ENCODE data around the gene PROB1. TPM values are rescaled to one million over a fixed set of nuclear protein-coding genes. Genes with fewer than 3 reads are reported as not detected.
A peak's percentile ranks its signal among the peaks of the same experiment; 100 is the strongest.

The PROB1 gene
- total and polyA plus RNA-seq, 9 of the 15 experiments (the other 6 are each of a cell fraction or from before 2014, with no cell fraction given): 0.01 to 1.8 (median 0.47) TPM

DNA sequence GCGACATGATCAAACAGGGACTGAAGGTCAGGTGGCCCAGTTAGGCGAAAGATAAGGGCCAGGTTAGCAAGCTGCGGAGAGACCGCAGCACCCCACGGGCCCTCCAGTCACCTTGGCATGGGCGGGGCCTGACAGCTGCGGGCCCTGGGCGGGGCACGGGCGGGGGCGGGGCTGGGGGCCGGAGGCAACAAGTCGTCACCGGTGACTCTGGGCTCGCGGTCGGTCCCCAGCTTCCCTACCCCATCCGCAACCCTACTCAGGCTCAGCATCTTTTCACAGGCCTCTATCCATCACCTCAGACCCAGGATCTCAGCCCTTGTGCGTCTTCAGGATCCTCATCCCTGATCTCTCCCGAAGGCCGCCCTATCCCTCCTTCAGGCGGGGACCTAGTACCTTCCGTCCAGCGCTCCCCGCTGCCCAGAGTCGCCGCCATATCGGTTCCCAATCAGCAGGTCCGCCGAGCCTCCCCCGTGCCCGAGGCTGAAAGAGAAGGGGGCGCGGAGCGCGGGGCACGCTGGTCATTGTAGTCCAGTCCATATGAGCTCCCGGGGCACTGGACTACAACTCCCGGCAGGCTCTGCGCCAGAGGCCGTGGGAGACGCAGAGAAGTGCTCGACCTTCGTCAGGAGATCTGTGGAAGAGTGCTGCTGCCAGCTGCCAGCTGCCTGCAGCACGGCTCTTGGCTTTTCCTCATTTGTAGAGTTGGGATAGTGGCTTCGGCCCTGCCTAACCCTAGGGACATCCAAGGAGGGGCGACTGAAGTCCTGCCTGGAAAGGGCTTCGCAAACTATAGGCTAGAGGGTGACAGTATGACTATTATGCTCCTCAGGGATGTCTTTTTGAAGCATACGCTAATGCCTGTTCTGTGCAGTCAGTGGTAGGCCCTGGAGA lies 44.4 kb upstream of the PROB1 start, which contains the start of gene DNAJC18 (continued):
- TF ChIP-seq, protein P1, sequence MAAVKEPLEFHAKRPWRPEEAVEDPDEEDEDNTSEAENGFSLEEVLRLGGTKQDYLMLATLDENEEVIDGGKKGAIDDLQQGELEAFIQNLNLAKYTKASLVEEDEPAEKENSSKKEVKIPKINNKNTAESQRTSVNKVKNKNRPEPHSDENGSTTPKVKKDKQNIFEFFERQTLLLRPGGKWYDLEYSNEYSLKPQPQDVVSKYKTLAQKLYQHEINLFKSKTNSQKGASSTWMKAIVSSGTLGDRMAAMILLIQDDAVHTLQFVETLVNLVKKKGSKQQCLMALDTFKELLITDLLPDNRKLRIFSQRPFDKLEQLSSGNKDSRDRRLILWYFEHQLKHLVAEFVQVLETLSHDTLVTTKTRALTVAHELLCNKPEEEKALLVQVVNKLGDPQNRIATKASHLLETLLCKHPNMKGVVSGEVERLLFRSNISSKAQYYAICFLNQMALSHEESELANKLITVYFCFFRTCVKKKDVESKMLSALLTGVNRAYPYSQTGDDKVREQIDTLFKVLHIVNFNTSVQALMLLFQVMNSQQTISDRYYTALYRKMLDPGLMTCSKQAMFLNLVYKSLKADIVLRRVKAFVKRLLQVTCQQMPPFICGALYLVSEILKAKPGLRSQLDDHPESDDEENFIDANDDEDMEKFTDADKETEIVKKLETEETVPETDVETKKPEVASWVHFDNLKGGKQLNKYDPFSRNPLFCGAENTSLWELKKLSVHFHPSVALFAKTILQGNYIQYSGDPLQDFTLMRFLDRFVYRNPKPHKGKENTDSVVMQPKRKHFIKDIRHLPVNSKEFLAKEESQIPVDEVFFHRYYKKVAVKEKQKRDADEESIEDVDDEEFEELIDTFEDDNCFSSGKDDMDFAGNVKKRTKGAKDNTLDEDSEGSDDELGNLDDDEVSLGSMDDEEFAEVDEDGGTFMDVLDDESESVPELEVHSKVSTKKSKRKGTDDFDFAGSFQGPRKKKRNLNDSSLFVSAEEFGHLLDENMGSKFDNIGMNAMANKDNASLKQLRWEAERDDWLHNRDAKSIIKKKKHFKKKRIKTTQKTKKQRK (IDR thresholded peaks at IDR 0.05; ENCODE audit: borderline replicate concordance, low read depth, low read length): no peak
- no peak; the same call in 1 of the 2 replicates for TF ChIP-seq KLF16 (IDR thresholded peaks at IDR 0.05)
- peak; percentile 57 for TF ChIP-seq FOSL1 (tag; conservative IDR thresholded peaks at IDR 0.05)
- TF ChIP-seq SMARCC2 (IDR thresholded peaks at IDR 0.05; ENCODE audit: low read depth): no peak
- TF ChIP-seq ZNF282 (CRISPR knock-in tag; IDR thresholded peaks at IDR 0.05): no peak
- peak; percentile 81 for TF ChIP-seq RBFOX2 (IDR thresholded peaks at IDR 0.05; ENCODE audit: low read depth, low read length)
- TF ChIP-seq, protein P2, sequence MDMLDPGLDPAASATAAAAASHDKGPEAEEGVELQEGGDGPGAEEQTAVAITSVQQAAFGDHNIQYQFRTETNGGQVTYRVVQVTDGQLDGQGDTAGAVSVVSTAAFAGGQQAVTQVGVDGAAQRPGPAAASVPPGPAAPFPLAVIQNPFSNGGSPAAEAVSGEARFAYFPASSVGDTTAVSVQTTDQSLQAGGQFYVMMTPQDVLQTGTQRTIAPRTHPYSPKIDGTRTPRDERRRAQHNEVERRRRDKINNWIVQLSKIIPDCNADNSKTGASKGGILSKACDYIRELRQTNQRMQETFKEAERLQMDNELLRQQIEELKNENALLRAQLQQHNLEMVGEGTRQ (CRISPR knock-in tag; IDR thresholded peaks at IDR 0.05): no peak
- TF ChIP-seq NCOR1 (IDR thresholded peaks at IDR 0.05): no peak
- TF ChIP-seq, protein P3, sequence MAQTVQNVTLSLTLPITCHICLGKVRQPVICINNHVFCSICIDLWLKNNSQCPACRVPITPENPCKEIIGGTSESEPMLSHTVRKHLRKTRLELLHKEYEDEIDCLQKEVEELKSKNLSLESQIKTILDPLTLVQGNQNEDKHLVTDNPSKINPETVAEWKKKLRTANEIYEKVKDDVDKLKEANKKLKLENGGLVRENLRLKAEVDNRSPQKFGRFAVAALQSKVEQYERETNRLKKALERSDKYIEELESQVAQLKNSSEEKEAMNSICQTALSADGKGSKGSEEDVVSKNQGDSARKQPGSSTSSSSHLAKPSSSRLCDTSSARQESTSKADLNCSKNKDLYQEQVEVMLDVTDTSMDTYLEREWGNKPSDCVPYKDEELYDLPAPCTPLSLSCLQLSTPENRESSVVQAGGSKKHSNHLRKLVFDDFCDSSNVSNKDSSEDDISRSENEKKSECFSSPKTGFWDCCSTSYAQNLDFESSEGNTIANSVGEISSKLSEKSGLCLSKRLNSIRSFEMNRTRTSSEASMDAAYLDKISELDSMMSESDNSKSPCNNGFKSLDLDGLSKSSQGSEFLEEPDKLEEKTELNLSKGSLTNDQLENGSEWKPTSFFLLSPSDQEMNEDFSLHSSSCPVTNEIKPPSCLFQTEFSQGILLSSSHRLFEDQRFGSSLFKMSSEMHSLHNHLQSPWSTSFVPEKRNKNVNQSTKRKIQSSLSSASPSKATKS (CRISPR knock-in tag; IDR thresholded peaks at IDR 0.05): no peak
- no peak for TF ChIP-seq NEUROD1 (IDR thresholded peaks at IDR 0.05; ENCODE audit: borderline replicate concordance, low read depth, low read length, partially characterized antibody)
- no peak for TF ChIP-seq ZNF253 (CRISPR knock-in tag; conservative IDR thresholded peaks at IDR 0.05)
- TF ChIP-seq, protein P4, sequence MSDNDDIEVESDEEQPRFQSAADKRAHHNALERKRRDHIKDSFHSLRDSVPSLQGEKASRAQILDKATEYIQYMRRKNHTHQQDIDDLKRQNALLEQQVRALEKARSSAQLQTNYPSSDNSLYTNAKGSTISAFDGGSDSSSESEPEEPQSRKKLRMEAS (CRISPR knock-in tag; IDR thresholded peaks at IDR 0.05): no peak; the same call in 1 of the 2 replicates
- no peak for TF ChIP-seq CBX5 (IDR thresholded peaks at IDR 0.05; ENCODE audit: borderline replicate concordance, low read depth)
- TF ChIP-seq POLR2G (IDR thresholded peaks at IDR 0.05; ENCODE audit: low read depth, low read length): peak; percentile 78
- peak; percentile 69 for TF ChIP-seq GATA2 (CRISPR knock-in tag; IDR thresholded peaks at IDR 0.05)
- peak; percentile 74; the same call in 1 of the 2 replicates for TF ChIP-seq DIDO1 (tag; IDR thresholded peaks at IDR 0.05; ENCODE audit: low read depth)
- no peak; the same call in 1 of the 2 replicates for TF ChIP-seq MYC (IDR thresholded peaks at IDR 0.05; ENCODE audit: low read depth, low read length)
- TF ChIP-seq MYC (CRISPR knock-in tag; IDR thresholded peaks at IDR 0.05; ENCODE audit: borderline replicate concordance, low read depth): no peak
- TF ChIP-seq ZNF707 (CRISPR knock-in tag; conservative IDR thresholded peaks at IDR 0.05): no peak
- no peak for TF ChIP-seq ZNF133 (CRISPR knock-in tag; IDR thresholded peaks at IDR 0.05)
